Measurements from ENCODE around the gene ABHD6.

GRCh38 chr3:58321791-58322190, 84.2 kb downstream of the ABHD6 start:
- no peak for TF ChIP-seq POLR2A (IDR thresholded peaks at IDR 0.05)
- no peak for TF ChIP-seq CTCF (IDR thresholded peaks at IDR 0.05 in 4 of 5, conservative IDR thresholded peaks at IDR 0.05 in 1 of 5)

All from gastrocnemius medialis (tissue), 4 donors.